ENCODE data around the gene PPHLN1. TPM values are rescaled to one million over a fixed set of nuclear protein-coding genes. Genes with fewer than 3 reads are reported as not detected.

Gene PPHLN1
- polyA plus RNA-seq, 3 donors, result 40.7 to 74.8 (median 68.7) TPM

DNA sequence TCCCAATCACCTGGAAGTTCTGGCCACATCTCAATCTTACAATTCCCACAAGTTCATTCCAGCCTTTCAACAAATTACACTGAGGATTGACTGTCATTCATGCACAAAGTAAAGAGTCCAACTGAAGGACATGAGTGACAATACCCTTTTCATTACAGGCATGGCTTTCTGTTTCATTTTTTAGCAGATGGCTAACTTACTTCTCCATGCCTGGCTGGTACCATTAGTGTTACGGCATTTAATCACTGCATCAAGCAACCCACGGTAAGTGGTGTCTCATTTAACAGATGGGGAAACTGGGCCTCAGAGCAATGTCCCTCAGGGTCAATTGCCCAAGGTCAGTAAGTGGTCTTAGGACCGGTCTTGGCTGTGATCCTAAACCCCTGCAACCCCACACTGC lies 149.1 kb downstream of the PPHLN1 start:
- Histone ChIP-seq H3K27ac (ENCODE audit: low read depth in 1 of 2, low read length in 2 of 2) (no peak overlapping the region), H2AFZ (ENCODE audit: insufficient read depth, low read depth, low read length, poor library complexity, severe bottlenecking) (no peak overlapping the region), H3K4me1 (ENCODE audit: control insufficient read depth in 1 of 2, insufficient read depth in 2 of 2, low read length in 2 of 2) (peaks cover 2% of the 10 kb centered on the region in 2 donors), H3K4me3 (replicated peaks in 1 of 3; ENCODE audit: low read depth in 2 of 3, low read length in 3 of 3) (no peak overlapping the region), H3K79me2 (ENCODE audit: insufficient read depth, low read length) (no peaks in the 10 kb centered on the region), H3K9ac (ENCODE audit: insufficient read depth, low read length, poor library complexity, severe bottlenecking) (no peak overlapping the region), H3K4me2 (replicated peaks; ENCODE audit: extremely low read depth, low read length, poor library complexity, severe bottlenecking) (no peak overlapping the region), H3K27me3 (ENCODE audit: control insufficient read depth in 2 of 2, insufficient read depth in 2 of 2, low read length in 2 of 2) (peaks cover 0 to 4% of the 10 kb centered on the region in 2 donors), H4K20me1 (ENCODE audit: insufficient read depth, low read length) (no peaks in the 10 kb centered on the region), H3K9me3 (replicated peaks in 1 of 2; ENCODE audit: control insufficient read depth in 1 of 2, insufficient read depth in 1 of 2, low read length in 2 of 2) (no peaks in the 10 kb centered on the region), H3K36me3 (replicated peaks in 1 of 2; ENCODE audit: control insufficient read depth in 1 of 2, insufficient read depth in 2 of 2, low read length in 2 of 2) (no peaks in the 10 kb centered on the region)
- Mint-ChIP-seq H3K36me3 (no peaks in the 10 kb centered on the region), H3K4me3 (no peak overlapping the region), H3K27ac (no peak overlapping the region), H3K4me1 (peaks cover 1% of the 10 kb centered on the region), H3K9me3 (no peaks in the 10 kb centered on the region), H3K27me3 (ENCODE audit: low read depth in 3 of 3) (peaks cover 2 to 15% (median 9%) of the 10 kb centered on the region in 3 donors)
- TF ChIP-seq, protein P1, sequence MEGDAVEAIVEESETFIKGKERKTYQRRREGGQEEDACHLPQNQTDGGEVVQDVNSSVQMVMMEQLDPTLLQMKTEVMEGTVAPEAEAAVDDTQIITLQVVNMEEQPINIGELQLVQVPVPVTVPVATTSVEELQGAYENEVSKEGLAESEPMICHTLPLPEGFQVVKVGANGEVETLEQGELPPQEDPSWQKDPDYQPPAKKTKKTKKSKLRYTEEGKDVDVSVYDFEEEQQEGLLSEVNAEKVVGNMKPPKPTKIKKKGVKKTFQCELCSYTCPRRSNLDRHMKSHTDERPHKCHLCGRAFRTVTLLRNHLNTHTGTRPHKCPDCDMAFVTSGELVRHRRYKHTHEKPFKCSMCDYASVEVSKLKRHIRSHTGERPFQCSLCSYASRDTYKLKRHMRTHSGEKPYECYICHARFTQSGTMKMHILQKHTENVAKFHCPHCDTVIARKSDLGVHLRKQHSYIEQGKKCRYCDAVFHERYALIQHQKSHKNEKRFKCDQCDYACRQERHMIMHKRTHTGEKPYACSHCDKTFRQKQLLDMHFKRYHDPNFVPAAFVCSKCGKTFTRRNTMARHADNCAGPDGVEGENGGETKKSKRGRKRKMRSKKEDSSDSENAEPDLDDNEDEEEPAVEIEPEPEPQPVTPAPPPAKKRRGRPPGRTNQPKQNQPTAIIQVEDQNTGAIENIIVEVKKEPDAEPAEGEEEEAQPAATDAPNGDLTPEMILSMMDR (IDR thresholded peaks at IDR 0.05), result no peak
- WGBS (ENCODE audit: insufficient coverage), result 100% methylated on average over 1 of the region's 3 CpGs
- intact Hi-C loops (cut with micrococcal nuclease), result no loop called here
- no peak for DNase-seq

DNA sequence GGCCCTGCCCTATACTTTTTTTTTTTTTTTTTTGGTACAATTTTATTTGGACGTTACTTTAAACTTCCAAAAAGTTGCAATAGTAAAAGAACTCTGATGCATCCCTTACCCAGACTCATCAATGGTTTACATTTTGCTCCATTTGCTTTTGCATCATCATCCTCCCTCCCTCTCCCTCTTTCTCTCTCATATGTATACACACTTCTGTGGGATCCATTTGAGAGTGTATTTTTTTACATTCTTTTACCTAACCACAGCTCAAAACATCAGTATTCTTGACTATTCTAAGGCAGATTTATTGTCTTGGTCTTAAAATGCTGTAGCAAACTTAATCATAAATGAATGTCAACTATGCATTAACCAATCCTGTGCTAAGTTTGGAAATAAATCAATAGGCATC lies 152.0 kb downstream of the PPHLN1 start:
- intact Hi-C loops (cut with micrococcal nuclease), result no loop called here
- H3K4me1 ChIP-seq (ENCODE audit: control insufficient read depth in 1 of 2, insufficient read depth in 2 of 2, low read length in 2 of 2), result peaks cover 6% of the 10 kb centered on the region in 2 donors
- H4K20me1 ChIP-seq (ENCODE audit: insufficient read depth, low read length), result no peaks in the 10 kb centered on the region
- no peak overlapping the region for H3K27ac ChIP-seq (ENCODE audit: low read depth in 1 of 2, low read length in 2 of 2)
- no peak overlapping the region for H3K4me3 ChIP-seq (replicated peaks in 1 of 3; ENCODE audit: low read depth in 2 of 3, low read length in 3 of 3)
- no peaks in the 10 kb centered on the region for H3K79me2 ChIP-seq (ENCODE audit: insufficient read depth, low read length)
- no peak overlapping the region for H3K9ac ChIP-seq (ENCODE audit: insufficient read depth, low read length, poor library complexity, severe bottlenecking)
- TF ChIP-seq, protein P1 (IDR thresholded peaks at IDR 0.05), result no peak
- Mint-ChIP-seq H3K4me3 (no peak overlapping the region), H3K27me3 (ENCODE audit: low read depth in 3 of 3) (peaks cover 12 to 36% (median 27%) of the 10 kb centered on the region in 3 donors), H3K27ac (no peak overlapping the region), H3K36me3 (peaks cover 0 to 2% of the 10 kb centered on the region in 2 donors), H3K9me3 (peaks cover 0 to 5% (median 0%) of the 10 kb centered on the region in 7 donors), H3K4me1 (peaks cover 8% of the 10 kb centered on the region)
- H3K9me3 ChIP-seq (replicated peaks in 1 of 2; ENCODE audit: control insufficient read depth in 1 of 2, insufficient read depth in 1 of 2, low read length in 2 of 2), result no peaks in the 10 kb centered on the region
- no peaks in the 10 kb centered on the region for H3K36me3 ChIP-seq (replicated peaks in 1 of 2; ENCODE audit: control insufficient read depth in 1 of 2, insufficient read depth in 2 of 2, low read length in 2 of 2)
- peaks cover 17 to 29% of the 10 kb centered on the region in 2 donors for H3K27me3 ChIP-seq (ENCODE audit: control insufficient read depth in 2 of 2, insufficient read depth in 2 of 2, low read length in 2 of 2)
- WGBS (ENCODE audit: insufficient coverage), result no CpG with 5 or more reads among the region's 1 CpG
- no peak overlapping the region for H2AFZ ChIP-seq (ENCODE audit: insufficient read depth, low read depth, low read length, poor library complexity, severe bottlenecking)
- no peak overlapping the region for H3K4me2 ChIP-seq (replicated peaks; ENCODE audit: extremely low read depth, low read length, poor library complexity, severe bottlenecking)
- no peak for DNase-seq
